Astrocyte of the spinal cord (primary cell): ENCODE results near the gene ODC1.

ENCODE experiments used
- DNase-seq: peaks from one replicate; pipeline ENCODE4 v3.0.0; 2011; ENCODE audit warnings: low read depth, low spot score
- H3K4me3 ChIP-seq: 2 replicates; pipeline ENCODE4 v1.5.1; 2011; ENCODE audit warnings: low read depth, mild to moderate bottlenecking, low read length, moderate library complexity
- CTCF ChIP-seq: IDR thresholded peaks from 2 replicates; pipeline ENCODE4 v1.5.1; 2012; ENCODE audit warnings: low read depth, mild to moderate bottlenecking, low read length, inconsistent platforms
- in situ Hi-C: cut with HindIII; loops from 2 replicates; pipeline ENCODE4 v1.10.0; 2017; ENCODE audit warnings: low sequenced_read_pairs

ODC1 gene

GRCh38 chr2:10430886-10431622 is 17.1 kb downstream of the ODC1 start:
- no peak overlapping the region for H3K4me3 ChIP-seq
- TF ChIP-seq CTCF = no peak
- no peak for DNase-seq
- in situ Hi-C loops = no loop called here

- no peak for TF ChIP-seq CTCF
- in situ Hi-C loops = no loop called here
- H3K4me3 ChIP-seq = no peak overlapping the region
- DNase-seq = no peak
These were observed 19.2 kb downstream of the ODC1 start for GRCh38 chr2:10428924-10429323.

GRCh38 chr2:10428355-10428754 is 19.8 kb downstream of the ODC1 start:
- in situ Hi-C loops = no loop called here
- no peak for DNase-seq

GRCh38 chr2:10427618-10427949 is 20.5 kb downstream of the ODC1 start:
- TF ChIP-seq CTCF = no peak
- DNase-seq = no peak

More at GRCh38 chr2:10428355-10428754, 19.8 kb downstream of the ODC1 start:
- H3K4me3 ChIP-seq = no peak overlapping the region
- TF ChIP-seq CTCF = no peak

GRCh38 chr2:10426726-10427617 is 21.2 kb downstream of the ODC1 start:
- no peak for DNase-seq
- H3K4me3 ChIP-seq = no peak overlapping the region
- no peak for TF ChIP-seq CTCF
- in situ Hi-C loops = no loop called here

More at GRCh38 chr2:10427618-10427949, 20.5 kb downstream of the ODC1 start:
- in situ Hi-C loops = no loop called here
- H3K4me3 ChIP-seq = no peak overlapping the region

GRCh38 chr2:10425699-10426098 is 22.4 kb downstream of the ODC1 start:
- DNase-seq = no peak
- in situ Hi-C loops = no loop called here
- TF ChIP-seq CTCF = no peak
- no peak overlapping the region for H3K4me3 ChIP-seq
